ENCODE results near the gene CAPN14. TPM values are rescaled to one million over a fixed set of nuclear protein-coding genes. Genes with fewer than 3 reads are reported as not detected.
"Not testable (repeated sequence)": the region's sequence is repeated elsewhere in the genome, so short reads cannot be mapped to it uniquely, and the experiment has no call there.

The CAPN14 gene
- polyA plus RNA-seq, 1 of the 3 experiments (the other 2 are of a cell fraction), result 0.08 TPM

DNA sequence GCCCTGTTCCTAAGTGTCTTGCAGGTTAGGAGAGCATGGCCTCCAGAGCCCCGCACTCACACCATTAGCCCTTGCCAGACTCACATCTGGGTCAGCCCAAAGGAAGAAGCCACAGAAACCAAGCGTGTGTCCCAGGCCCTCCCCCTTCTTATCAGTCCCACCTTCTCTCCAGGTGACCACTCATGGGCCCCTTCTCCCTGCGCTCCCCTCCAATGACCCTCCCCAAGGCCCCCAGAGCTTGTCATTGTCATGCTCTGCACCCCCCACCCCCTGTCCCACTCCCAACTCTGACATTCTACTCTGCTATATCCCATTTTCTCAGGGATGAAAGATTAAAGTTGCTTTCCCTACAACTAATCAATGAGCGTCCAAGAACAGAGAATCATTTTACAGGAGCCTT, 30.1 kb downstream of the CAPN14 start (continued):
- no peak for TF ChIP-seq FOSL2 (IDR thresholded peaks at IDR 0.05; ENCODE audit: borderline replicate concordance, low read depth)
- TF ChIP-seq, protein P1, sequence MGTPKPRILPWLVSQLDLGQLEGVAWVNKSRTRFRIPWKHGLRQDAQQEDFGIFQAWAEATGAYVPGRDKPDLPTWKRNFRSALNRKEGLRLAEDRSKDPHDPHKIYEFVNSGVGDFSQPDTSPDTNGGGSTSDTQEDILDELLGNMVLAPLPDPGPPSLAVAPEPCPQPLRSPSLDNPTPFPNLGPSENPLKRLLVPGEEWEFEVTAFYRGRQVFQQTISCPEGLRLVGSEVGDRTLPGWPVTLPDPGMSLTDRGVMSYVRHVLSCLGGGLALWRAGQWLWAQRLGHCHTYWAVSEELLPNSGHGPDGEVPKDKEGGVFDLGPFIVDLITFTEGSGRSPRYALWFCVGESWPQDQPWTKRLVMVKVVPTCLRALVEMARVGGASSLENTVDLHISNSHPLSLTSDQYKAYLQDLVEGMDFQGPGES (IDR thresholded peaks at IDR 0.05; ENCODE audit: low read depth, low read length), result no peak
- TF ChIP-seq YY1 (IDR thresholded peaks at IDR 0.05; ENCODE audit: low read depth), result no peak
- TF ChIP-seq GATA2 (CRISPR knock-in tag; IDR thresholded peaks at IDR 0.05), result no peak
- no peak for TF ChIP-seq SIN3A (IDR thresholded peaks at IDR 0.05; ENCODE audit: borderline replicate concordance, low read depth, low read length)

DNA sequence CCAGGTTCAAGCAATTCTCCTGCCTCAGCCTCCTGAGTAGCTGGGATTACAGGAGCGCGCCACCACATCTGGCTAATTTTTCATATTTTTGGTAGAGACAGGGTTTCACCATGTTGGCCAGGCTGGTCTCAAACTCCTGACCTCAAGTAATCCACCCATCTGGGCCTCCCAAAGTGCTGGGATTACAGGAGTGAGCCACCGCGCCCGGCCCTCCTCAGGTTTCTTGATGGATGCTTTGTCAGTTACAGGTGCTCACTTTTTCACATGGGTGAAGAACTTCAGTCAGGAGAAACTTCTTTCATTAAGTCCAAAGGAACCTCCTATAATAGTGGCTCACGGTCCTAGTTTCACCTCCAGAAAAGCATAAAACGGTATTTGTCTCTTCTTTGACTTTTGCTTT, 33.3 kb downstream of the CAPN14 start:
- CTCF ChIA-PET, result interaction anchor here (1.1 to 1.4 kb wide), 2 partner anchors 473 to 1019 kb away, joined by 4 to 5 read pairs; no protein-coding TSS in a partner anchor
- DNase-seq; H4K20me1 ChIP-seq (ENCODE audit: insufficient read depth); H3K9me2 ChIP-seq; H3K4me1 ChIP-seq (ENCODE audit: control insufficient read depth in 1 of 2, insufficient read depth in 2 of 2, low read depth in 1 of 2, low read length in 1 of 2); H3F3A ChIP-seq (replicated peaks; ENCODE audit: insufficient read depth); H3K4me2 ChIP-seq; H3K27ac ChIP-seq (ENCODE audit: low read depth in 2 of 2, low read length in 1 of 2); H2AFZ ChIP-seq (ENCODE audit: low read depth); H3K9me3 ChIP-seq; H3K79me2 ChIP-seq (ENCODE audit: insufficient read depth); H3K36me3 ChIP-seq (replicated peaks in 1 of 2; ENCODE audit: control insufficient read depth in 1 of 2, insufficient read depth in 2 of 2, low read length in 1 of 2); H3K4me3 ChIP-seq (ENCODE audit: low read depth in 2 of 2, low read length in 1 of 2); H3K9ac ChIP-seq; H3K27me3 ChIP-seq (ENCODE audit: insufficient read depth); POLR2A ChIA-PET: not testable (repeated sequence)
- 61% methylated on average over 7 of the region's 7 CpGs for WGBS (ENCODE audit: low lambda C conversion rate)

DNA sequence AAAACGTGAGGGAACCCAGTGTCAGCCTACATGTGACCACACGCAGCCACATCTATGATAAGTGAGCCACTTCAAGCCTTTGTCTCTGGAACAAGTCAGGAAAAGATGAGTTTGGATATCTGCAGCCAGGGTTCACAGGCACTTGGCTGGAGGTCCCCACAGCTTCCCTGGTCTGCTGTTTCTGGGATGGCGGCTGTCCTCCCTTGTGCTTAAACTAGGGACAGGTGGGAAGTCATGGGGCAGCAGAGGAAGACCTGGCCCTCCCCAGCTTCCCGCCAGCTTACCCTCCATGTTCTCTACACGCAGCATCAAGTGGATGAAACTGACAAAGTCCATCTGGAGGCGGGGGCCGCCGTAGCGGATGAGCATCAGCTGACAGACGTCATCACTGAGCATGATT, 40.6 kb downstream of the CAPN14 start:
- TF ChIP-seq, protein P2, sequence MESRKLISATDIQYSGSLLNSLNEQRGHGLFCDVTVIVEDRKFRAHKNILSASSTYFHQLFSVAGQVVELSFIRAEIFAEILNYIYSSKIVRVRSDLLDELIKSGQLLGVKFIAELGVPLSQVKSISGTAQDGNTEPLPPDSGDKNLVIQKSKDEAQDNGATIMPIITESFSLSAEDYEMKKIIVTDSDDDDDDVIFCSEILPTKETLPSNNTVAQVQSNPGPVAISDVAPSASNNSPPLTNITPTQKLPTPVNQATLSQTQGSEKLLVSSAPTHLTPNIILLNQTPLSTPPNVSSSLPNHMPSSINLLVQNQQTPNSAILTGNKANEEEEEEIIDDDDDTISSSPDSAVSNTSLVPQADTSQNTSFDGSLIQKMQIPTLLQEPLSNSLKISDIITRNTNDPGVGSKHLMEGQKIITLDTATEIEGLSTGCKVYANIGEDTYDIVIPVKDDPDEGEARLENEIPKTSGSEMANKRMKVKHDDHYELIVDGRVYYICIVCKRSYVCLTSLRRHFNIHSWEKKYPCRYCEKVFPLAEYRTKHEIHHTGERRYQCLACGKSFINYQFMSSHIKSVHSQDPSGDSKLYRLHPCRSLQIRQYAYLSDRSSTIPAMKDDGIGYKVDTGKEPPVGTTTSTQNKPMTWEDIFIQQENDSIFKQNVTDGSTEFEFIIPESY (IDR thresholded peaks at IDR 0.05; ENCODE audit: borderline replicate concordance, low read depth), result no peak
- TF ChIP-seq GATA2 (CRISPR knock-in tag; IDR thresholded peaks at IDR 0.05) (no peak), CHD2 (IDR thresholded peaks at IDR 0.05; ENCODE audit: low read length, partially characterized antibody) (no peak), FOXJ3 (CRISPR knock-in tag; IDR thresholded peaks at IDR 0.05) (no peak)
- Histone ChIP-seq H3F3A (replicated peaks; ENCODE audit: insufficient read depth) (no peaks in the 10 kb centered on the region), H3K27me3 (ENCODE audit: insufficient read depth) (peaks cover 4% of the 10 kb centered on the region; the same call in 1 of the 2 replicates), H3K4me2 (no peak overlapping the region), H2AFZ (ENCODE audit: low read depth) (no peak overlapping the region), H3K4me3 (ENCODE audit: low read depth in 2 of 2, low read length in 1 of 2) (no peak overlapping the region), H3K9me3 (no peaks in the 10 kb centered on the region), H3K9ac (no peak overlapping the region), H4K20me1 (ENCODE audit: insufficient read depth) (no peaks in the 10 kb centered on the region), H3K36me3 (replicated peaks in 1 of 2; ENCODE audit: control insufficient read depth in 1 of 2, insufficient read depth in 2 of 2, low read length in 1 of 2) (no peaks in the 10 kb centered on the region), H3K4me1 (ENCODE audit: control insufficient read depth in 1 of 2, insufficient read depth in 2 of 2, low read depth in 1 of 2, low read length in 1 of 2) (peaks cover 0 to 5% of the 10 kb centered on the region in 2 experiments; a peak in 1 of 4 replicates), H3K27ac (ENCODE audit: low read depth in 2 of 2, low read length in 1 of 2) (no peak overlapping the region), H3K9me2 (no peaks in the 10 kb centered on the region), H3K79me2 (ENCODE audit: insufficient read depth) (no peaks in the 10 kb centered on the region)
- ChIA-PET CTCF (interaction anchor here (1.0 to 18.2 kb wide), 6 partner anchors 39 to 1011 kb away, joined by 3 to 535 read pairs (median 18); partner anchors contain the start of gene GALNT14), POLR2A (no interaction called here)
- WGBS (ENCODE audit: low lambda C conversion rate), result 33% methylated on average over 6 of the region's 10 CpGs
- no peak for DNase-seq
